Measurements from ENCODE around the gene SLC7A4.

- no peak for TF ChIP-seq CTCF (IDR thresholded peaks at IDR 0.05)
- TF ChIP-seq POLR2AphosphoS5 (IDR thresholded peaks at IDR 0.05; ENCODE audit: low read depth, low read length), result no peak
- TF ChIP-seq RFX5 (IDR thresholded peaks at IDR 0.05; ENCODE audit: low read length), result no peak
- no peak for TF ChIP-seq EP300 (IDR thresholded peaks at IDR 0.05; ENCODE audit: borderline replicate concordance in 1 of 2, low read depth in 1 of 2, low read length in 1 of 2)
- no peak for TF ChIP-seq GABPA (IDR thresholded peaks at IDR 0.05; ENCODE audit: low read depth)
- no peak for TF ChIP-seq CHD2 (IDR thresholded peaks at IDR 0.05; ENCODE audit: low read length, partially characterized antibody)
These were observed 51.2 kb downstream of the SLC7A4 start for GRCh38 chr22:20980938-20981722.

All from SK-N-SH (cell line).